CD14-positive monocyte (primary cell): ENCODE measurements around the gene LIPA. TPM values are rescaled to one million over a fixed set of nuclear protein-coding genes. Genes with fewer than 3 reads are reported as not detected.

ENCODE experiments used
- DNase-seq, 3 donors: peaks; one replicate each; pipeline ENCODE4 v3.0.0-alpha.2; 2011 to 2022
- H2AFZ ChIP-seq: 2 replicates; pipeline ENCODE4 v1.6.0; 2012; ENCODE audit warnings: mild to moderate bottlenecking, low read depth, low read length, inconsistent platforms; ENCODE audit not compliant: insufficient read depth, poor library complexity, severe bottlenecking
- H3K27ac ChIP-seq, 2 donors: 1 replicate in 1 of 2; 2 replicates in 1 of 2; pipeline ENCODE4 v1.5.1; 2012 to 2013; ENCODE audit warnings: low read length in 2 of 2, control low read depth in 1 of 2, inconsistent platforms in 1 of 2, low read depth in 1 of 2, mild to moderate bottlenecking in 1 of 2
- H3K27me3 ChIP-seq, 2 donors: one replicate each; pipeline versions ENCODE4 v1.6.0 to v1.6.1; 2011 to 2013; ENCODE audit warnings: low read length in 2 of 2; ENCODE audit not compliant: control insufficient read depth in 2 of 2, insufficient read depth in 2 of 2
- H3K36me3 ChIP-seq, 2 donors: replicated peaks in 1 of 2; 1 replicate in 1 of 2; 2 replicates in 1 of 2; pipeline versions ENCODE4 v1.5.1 to v1.6.1; 2012 to 2013; ENCODE audit warnings: low read length in 2 of 2, control low read depth in 1 of 2, inconsistent platforms in 1 of 2, mild to moderate bottlenecking in 1 of 2; ENCODE audit not compliant: insufficient read depth in 2 of 2, control insufficient read depth in 1 of 2
- H3K4me1 ChIP-seq, 2 donors: 1 replicate in 1 of 2; 2 replicates in 1 of 2; pipeline versions ENCODE4 v1.5.1 to v1.6.1; 2012 to 2013; ENCODE audit warnings: low read length in 2 of 2, control low read depth in 1 of 2, inconsistent platforms in 1 of 2, mild to moderate bottlenecking in 1 of 2, moderate library complexity in 1 of 2; ENCODE audit not compliant: insufficient read depth in 2 of 2, control insufficient read depth in 1 of 2
- H3K4me2 ChIP-seq: replicated peaks from 2 replicates; pipeline ENCODE3; 2012; ENCODE audit warnings: low read length, moderate library complexity, mild to moderate bottlenecking; ENCODE audit not compliant: poor library complexity, severe bottlenecking; ENCODE audit errors: extremely low read depth
- H3K4me3 ChIP-seq, 3 experiments: fragments of 200-600 bp in 1 of 3; sonication (generic) in 1 of 3; replicated peaks in 1 of 3; 1 replicate in 2 of 3; 2 replicates in 1 of 3; pipeline ENCODE4 v1.5.1; 2011 to 2013; ENCODE audit warnings: low read length in 3 of 3, mild to moderate bottlenecking in 3 of 3, control low read depth in 2 of 3, low read depth in 2 of 3, inconsistent platforms in 1 of 3, moderate library complexity in 1 of 3
- H3K79me2 ChIP-seq: 2 replicates; pipeline ENCODE4 v1.6.0; 2012; ENCODE audit warnings: mild to moderate bottlenecking, control low read depth, inconsistent platforms, low read length, moderate library complexity; ENCODE audit not compliant: insufficient read depth
- H3K9ac ChIP-seq: 2 replicates; pipeline ENCODE4 v1.6.0; 2017; ENCODE audit warnings: low read length, mild to moderate bottlenecking; ENCODE audit not compliant: insufficient read depth, poor library complexity, severe bottlenecking
- H3K9me3 ChIP-seq, 2 donors: replicated peaks in 1 of 2; 1 replicate in 1 of 2; 2 replicates in 1 of 2; pipeline versions ENCODE4 v1.5.1 to v1.6.1; 2012 to 2013; ENCODE audit warnings: low read length in 2 of 2, control low read depth in 1 of 2; ENCODE audit not compliant: control insufficient read depth in 1 of 2, insufficient read depth in 1 of 2
- H4K20me1 ChIP-seq: 2 replicates; pipeline ENCODE4 v1.6.0; 2012; ENCODE audit warnings: mild to moderate bottlenecking, low read length, control low read depth, moderate library complexity; ENCODE audit not compliant: insufficient read depth
- H3K27ac Mint-ChIP-seq, 7 donors: one replicate each; pipeline ENCODE4 v1.8.0; 2020; ENCODE audit warnings: mild to moderate bottlenecking in 7 of 7, mixed read lengths in 7 of 7, moderate library complexity in 6 of 7, inconsistent platforms in 2 of 7
- H3K27me3 Mint-ChIP-seq, 3 donors: one replicate each; pipeline ENCODE4 v1.8.0; 2021 to 2022; ENCODE audit warnings: low read depth in 3 of 3, mild to moderate bottlenecking in 3 of 3, mixed read lengths in 3 of 3, moderate library complexity in 3 of 3, inconsistent platforms in 1 of 3
- H3K36me3 Mint-ChIP-seq, 2 donors: one replicate each; pipeline ENCODE4 v1.8.0; 2020; ENCODE audit warnings: mixed read lengths in 2 of 2, inconsistent platforms in 1 of 2, mild to moderate bottlenecking in 1 of 2
- H3K4me1 Mint-ChIP-seq: one replicate; pipeline ENCODE4 v1.8.0; 2020; ENCODE audit warnings: mild to moderate bottlenecking, mixed read lengths
- H3K4me3 Mint-ChIP-seq, 2 donors: one replicate each; pipeline ENCODE4 v1.8.0; 2020; ENCODE audit warnings: mild to moderate bottlenecking in 2 of 2, mixed read lengths in 2 of 2, moderate library complexity in 1 of 2
- H3K9me3 Mint-ChIP-seq, 7 donors: one replicate each; pipeline ENCODE4 v1.8.0; 2020 to 2022; ENCODE audit warnings: mixed read lengths in 7 of 7, mild to moderate bottlenecking in 6 of 7, moderate library complexity in 6 of 7, inconsistent platforms in 2 of 7
- CTCF ChIP-seq: fragments of 200-600 bp; IDR thresholded peaks from one replicate; pipeline ENCODE4 v1.8.0; 2022; ENCODE audit warnings: antibody characterized with exemption, mild to moderate bottlenecking
- WGBS: methylation state at CpG from one replicate; pipeline ENCODE4 v1.1.5; 2013; ENCODE audit warnings: missing lambda C conversion rate; ENCODE audit not compliant: insufficient coverage; 5-methylcytosine and 5-hydroxymethylcytosine counted together
- intact Hi-C, 2 donors: fragments of 100-400 bp; cut with micrococcal nuclease; formaldehyde crosslinking; loops; one replicate each; pipeline versions ENCODE4 v1.15.0 to v1.15.1; 2023
- polyA plus RNA-seq, 3 donors: library from polyadenylated mRNA; depleted of rRNA in 1 of 3; unstranded in 2 of 3; stranded (reverse) in 1 of 3; fragments of 300-500 nt in 2 of 3; fragments of >200 nt in 1 of 3; fragmentation: Illumina TruSeq in 2 of 3; gene quantifications; 1 replicate in 2 of 3; 2 replicates in 1 of 3; pipeline ENCODE4 v1.2.3, GENCODE V29; 2012 to 2021

The LIPA gene
- polyA plus RNA-seq, 3 donors: 37.4 to 353 (median 289) TPM

DNA sequence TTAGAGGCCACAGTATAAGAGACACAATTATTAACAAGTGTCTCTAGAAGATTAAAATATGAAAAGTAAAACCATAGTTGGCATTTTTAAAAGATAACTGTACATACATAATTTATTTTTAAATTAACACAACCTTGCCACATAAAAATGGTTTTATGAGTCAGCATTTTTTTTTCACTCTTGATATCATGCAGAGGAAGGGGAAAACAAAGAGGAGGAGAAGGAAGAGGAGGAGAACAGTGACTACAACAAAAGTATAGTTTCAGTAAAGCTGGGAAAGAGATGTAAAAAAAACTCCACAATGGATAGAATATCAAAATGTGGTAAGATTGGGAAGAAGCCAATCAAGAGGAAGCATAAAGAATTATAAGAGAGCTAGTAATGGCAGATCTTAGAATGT is 78.5 kb downstream of the LIPA start:
- Histone ChIP-seq H3K79me2 (no peaks in the 10 kb centered on the region), H3K27me3 (no peaks in the 10 kb centered on the region), H3K9me3 (no peaks in the 10 kb centered on the region), H3K4me1 (no peaks in the 10 kb centered on the region), H3K4me3 (no peak overlapping the region), H3K9ac (no peak overlapping the region), H4K20me1 (no peaks in the 10 kb centered on the region), H3K27ac (no peak overlapping the region), H2AFZ (no peak overlapping the region), H3K36me3 (no peaks in the 10 kb centered on the region), H3K4me2 (no peak overlapping the region)
- Mint-ChIP-seq H3K27ac (no peak overlapping the region), H3K4me1 (peaks cover 5% of the 10 kb centered on the region), H3K27me3 (peaks cover 0 to 3% (median 0%) of the 10 kb centered on the region in 3 donors), H3K9me3 (no peaks in the 10 kb centered on the region), H3K36me3 (no peaks in the 10 kb centered on the region), H3K4me3 (no peak overlapping the region)
- DNase-seq: no peak
- intact Hi-C loops: no loop called here
- TF ChIP-seq CTCF: no peak

DNA sequence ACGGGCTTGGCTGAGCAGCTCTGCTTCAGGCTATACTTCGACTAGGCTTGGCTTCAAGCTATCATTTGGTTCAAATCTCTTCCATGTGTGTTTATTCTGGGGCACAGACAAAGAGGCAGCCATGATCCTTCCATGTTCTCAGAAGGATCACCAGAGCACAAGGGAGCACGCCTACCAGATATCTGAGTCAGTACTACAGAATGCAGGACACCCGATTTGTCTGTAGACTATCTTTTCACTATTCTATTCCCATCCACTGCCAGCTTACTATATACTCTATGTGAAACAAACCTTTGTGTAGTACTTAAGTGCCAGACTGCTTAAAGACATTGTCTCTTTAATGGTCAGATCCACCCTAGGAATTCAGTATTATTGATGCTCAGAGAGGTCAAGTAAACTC is 79.6 kb downstream of the LIPA start:
- no peak overlapping the region for H3K4me2 ChIP-seq
- Mint-ChIP-seq H3K27me3 (peaks cover 0 to 3% (median 0%) of the 10 kb centered on the region in 3 donors), H3K27ac (no peak overlapping the region), H3K36me3 (no peaks in the 10 kb centered on the region), H3K9me3 (no peaks in the 10 kb centered on the region), H3K4me1 (peaks cover 5% of the 10 kb centered on the region), H3K4me3 (no peak overlapping the region)
- H3K36me3 ChIP-seq: no peaks in the 10 kb centered on the region
- H3K27ac ChIP-seq: no peak overlapping the region
- H3K27me3 ChIP-seq: no peaks in the 10 kb centered on the region
- no peak for TF ChIP-seq CTCF
- 93% methylated on average over 3 of the region's 4 CpGs for WGBS
- no peak overlapping the region for H2AFZ ChIP-seq
- intact Hi-C loops: no loop called here
- no peaks in the 10 kb centered on the region for H3K79me2 ChIP-seq
- no peak overlapping the region for H3K9ac ChIP-seq
- no peak for DNase-seq
- H3K4me1 ChIP-seq: no peaks in the 10 kb centered on the region
- H4K20me1 ChIP-seq: no peaks in the 10 kb centered on the region
- no peak overlapping the region for H3K4me3 ChIP-seq
- H3K9me3 ChIP-seq: no peaks in the 10 kb centered on the region
